GM12878 (cell line): ENCODE measurements around the gene MKRN1. TPM values are rescaled to one million over a fixed set of nuclear protein-coding genes. Genes with fewer than 3 reads are reported as not detected.

ENCODE experiments used
- ATF7 ChIP-seq: fragments of 450-650 bp; IDR thresholded peaks from 2 replicates; pipeline ENCODE4 v1.6.1; 2016; ENCODE audit warnings: low read depth, mild to moderate bottlenecking
- BCL3 ChIP-seq: IDR thresholded peaks from 2 replicates; pipeline ENCODE4 v1.6.1; 2011; ENCODE audit warnings: borderline replicate concordance, low read depth, mild to moderate bottlenecking, moderate library complexity, low read length; ENCODE audit not compliant: insufficient read depth, poor library complexity, severe bottlenecking
- BCLAF1 ChIP-seq: fragments of 450-650 bp; IDR thresholded peaks from 2 replicates; pipeline ENCODE4 v1.6.1; 2017; ENCODE audit warnings: antibody characterized with exemption, mild to moderate bottlenecking, moderate library complexity
- IRF5 ChIP-seq: fragments of 450-650 bp; IDR thresholded peaks from 2 replicates; pipeline ENCODE4 v1.6.1; 2017; ENCODE audit warnings: borderline replicate concordance
- NKRF ChIP-seq: fragments of 450-650 bp; conservative IDR thresholded peaks from 2 replicates; pipeline ENCODE4 v1.6.1; 2017; ENCODE audit warnings: mild to moderate bottlenecking, moderate library complexity
- TAF1 ChIP-seq: IDR thresholded peaks from 2 replicates; pipeline ENCODE4 v1.6.1; 2011; ENCODE audit warnings: mild to moderate bottlenecking, low read depth, low read length, borderline replicate concordance
- ZBED1 ChIP-seq: IDR thresholded peaks from 2 replicates; pipeline ENCODE4 v1.6.1; 2016; ENCODE audit warnings: borderline replicate concordance
- polyA plus RNA-seq, 11 experiments: library from polyadenylated mRNA; depleted of rRNA in 4 of 11; unstranded in 6 of 11; stranded (reverse) in 5 of 11; fragments of >200 nt; fragmentation: Nextera tagmentation in 4 of 11; fragmentation: Illumina TruSeq in 1 of 11; extraction: Ambion mirVana in 4 of 11; extraction: Trizol in 1 of 11; gene quantifications; 1 replicate in 1 of 11; 2 replicates in 10 of 11; pipeline versions ENCODE4 v1.2.1 to v1.2.3, GENCODE V29; 2011 to 2016; ENCODE audit warnings: inconsistent platforms in 2 of 11, missing spikeins in 2 of 11, low read depth in 1 of 11
- total RNA-seq, 4 experiments: library from RNA; depleted of rRNA in 3 of 4; stranded (reverse); fragments of >200 nt in 3 of 4; fragmentation: Illumina TruSeq in 1 of 4; extraction: Trizol in 1 of 4; gene quantifications; 2 replicates each; pipeline versions ENCODE4 v1.2.1 to v1.2.3, GENCODE V29; 2013 to 2021

Gene MKRN1
- total and polyA plus RNA-seq, 10 of the 15 experiments (the other 5 are each of a cell fraction or from before 2014, with no cell fraction given): 19.1 to 61.3 (median 50.6) TPM

GRCh38 chr7:140417456-140418155, 61.7 kb downstream of the MKRN1 start (continued):
- no peak for TF ChIP-seq BCL3
- TF ChIP-seq IRF5: no peak
- no peak for TF ChIP-seq NKRF
- no peak for TF ChIP-seq BCLAF1
- no peak for TF ChIP-seq ATF7
- no peak for TF ChIP-seq ZBED1
- TF ChIP-seq TAF1: no peak
